Measurements from ENCODE around the gene AKAP11.

DNA sequence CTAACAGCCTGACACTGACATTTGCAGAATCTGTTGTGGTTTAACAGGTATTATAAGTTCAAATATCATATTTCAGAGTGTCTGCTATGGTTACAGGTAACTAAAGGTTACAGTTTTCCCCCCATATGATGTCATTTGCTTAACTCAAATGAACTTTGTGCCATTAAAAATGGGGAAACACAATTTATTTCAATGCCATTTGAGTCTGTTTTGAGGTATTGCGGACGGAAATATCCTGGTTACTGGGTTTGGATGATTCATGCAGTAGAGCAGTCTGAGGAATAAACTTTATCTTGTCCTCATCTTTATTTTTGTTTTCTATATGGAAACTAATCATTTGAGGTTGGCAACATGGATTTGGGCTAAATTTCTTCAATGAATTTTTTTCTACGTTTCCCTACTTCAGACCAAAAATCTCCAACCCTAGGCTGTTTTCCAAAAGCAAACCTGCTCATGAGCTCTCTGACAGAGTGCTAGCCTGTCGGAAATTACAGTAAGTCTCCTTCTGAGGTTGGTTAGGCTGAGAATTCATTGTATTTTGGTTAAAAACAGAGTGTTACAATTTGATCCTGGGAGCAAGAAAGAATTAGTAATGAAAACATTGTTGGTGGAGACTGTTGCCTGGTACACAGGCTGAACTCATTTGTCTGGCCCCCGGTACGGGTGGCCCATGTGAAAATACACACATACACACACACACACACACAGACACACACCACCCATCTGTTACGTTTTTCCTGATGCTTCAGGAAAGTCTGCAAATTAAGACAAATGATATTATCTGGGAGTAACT lies 66.1 kb downstream of the AKAP11 start:
- TF ChIP-seq TAF1 (IDR thresholded peaks at IDR 0.05; ENCODE audit: borderline replicate concordance, insufficient read depth, low read length): no peak
- TF ChIP-seq REST (IDR thresholded peaks at IDR 0.05; ENCODE audit: insufficient read depth in 1 of 2, low read depth in 2 of 2, low read length in 2 of 2): no peak
- no peak for TF ChIP-seq POLR2AphosphoS5 (IDR thresholded peaks at IDR 0.05; ENCODE audit: low read depth, low read length)
